ENCODE results near the gene FHL2.

DNA sequence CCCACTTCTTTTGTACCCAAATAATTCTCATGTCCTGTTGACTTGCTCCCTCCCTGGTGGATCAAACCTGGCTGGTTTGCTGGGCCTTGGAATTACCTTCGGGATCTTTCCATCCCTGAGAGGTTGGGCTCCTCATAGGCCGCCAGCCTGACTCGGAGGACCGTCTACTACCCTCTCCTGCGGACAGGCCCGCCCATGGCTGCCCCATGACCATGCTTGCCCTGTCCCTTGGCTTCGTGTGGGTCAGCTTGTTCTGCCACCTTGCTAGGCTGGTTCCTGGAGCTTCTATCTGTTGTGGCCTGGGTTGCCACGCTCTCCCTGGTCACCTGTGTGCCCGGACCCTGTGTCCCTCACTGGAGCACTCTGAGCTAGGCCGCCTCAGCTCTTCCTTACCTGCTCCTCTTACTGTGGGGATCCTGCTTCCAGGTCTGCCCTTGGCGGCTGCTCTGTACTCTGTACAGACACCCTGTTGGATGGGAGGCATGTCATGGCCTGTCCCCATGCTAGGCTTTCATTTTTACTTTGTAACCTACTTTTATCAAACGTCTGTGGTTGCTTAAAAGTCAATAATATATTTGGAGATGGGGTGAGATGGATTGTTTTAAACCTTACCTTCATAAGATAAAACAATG, 29.7 kb upstream of the FHL2 start:
- TF ChIP-seq, protein P1, sequence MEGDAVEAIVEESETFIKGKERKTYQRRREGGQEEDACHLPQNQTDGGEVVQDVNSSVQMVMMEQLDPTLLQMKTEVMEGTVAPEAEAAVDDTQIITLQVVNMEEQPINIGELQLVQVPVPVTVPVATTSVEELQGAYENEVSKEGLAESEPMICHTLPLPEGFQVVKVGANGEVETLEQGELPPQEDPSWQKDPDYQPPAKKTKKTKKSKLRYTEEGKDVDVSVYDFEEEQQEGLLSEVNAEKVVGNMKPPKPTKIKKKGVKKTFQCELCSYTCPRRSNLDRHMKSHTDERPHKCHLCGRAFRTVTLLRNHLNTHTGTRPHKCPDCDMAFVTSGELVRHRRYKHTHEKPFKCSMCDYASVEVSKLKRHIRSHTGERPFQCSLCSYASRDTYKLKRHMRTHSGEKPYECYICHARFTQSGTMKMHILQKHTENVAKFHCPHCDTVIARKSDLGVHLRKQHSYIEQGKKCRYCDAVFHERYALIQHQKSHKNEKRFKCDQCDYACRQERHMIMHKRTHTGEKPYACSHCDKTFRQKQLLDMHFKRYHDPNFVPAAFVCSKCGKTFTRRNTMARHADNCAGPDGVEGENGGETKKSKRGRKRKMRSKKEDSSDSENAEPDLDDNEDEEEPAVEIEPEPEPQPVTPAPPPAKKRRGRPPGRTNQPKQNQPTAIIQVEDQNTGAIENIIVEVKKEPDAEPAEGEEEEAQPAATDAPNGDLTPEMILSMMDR (IDR thresholded peaks at IDR 0.05) = no peak
- TF ChIP-seq POLR2A (IDR thresholded peaks at IDR 0.05) = no peak

Measured in right lobe of liver (tissue), 4 donors.